Hepatocyte (in vitro differentiated cells): Measurements from ENCODE around the gene ANKRD13D.

Experiments used
- CTCF ChIP-seq: fragments of 200-600 bp; sonication (generic); IDR thresholded peaks from 2 replicates; pipeline ENCODE4 v1.5.1; 2016; ENCODE audit warnings: antibody characterized with exemption, mild to moderate bottlenecking; ENCODE audit not compliant: poor library complexity
- EZH2 ChIP-seq: fragments of 200-600 bp; sonication (generic); IDR thresholded peaks from 2 replicates; pipeline ENCODE4 v1.6.1; 2016; ENCODE audit warnings: antibody characterized with exemption, mild to moderate bottlenecking, borderline replicate concordance
- EZH2phosphoT487 ChIP-seq: fragments of 200-600 bp; sonication (generic); IDR thresholded peaks from one replicate; pipeline ENCODE4 v1.6.1; 2018; ENCODE audit warnings: antibody characterized with exemption, mild to moderate bottlenecking, low read depth, moderate library complexity; ENCODE audit not compliant: unreplicated experiment, severe bottlenecking

- TF ChIP-seq CTCF (no peak), EZH2 (no peak), EZH2phosphoT487 (no peak)
These were observed 2.3 kb upstream of the ANKRD13D start for GRCh38 chr11:67286621-67287333.
